Measurements from ENCODE around the gene KCNJ4.

Gene KCNJ4

DNA sequence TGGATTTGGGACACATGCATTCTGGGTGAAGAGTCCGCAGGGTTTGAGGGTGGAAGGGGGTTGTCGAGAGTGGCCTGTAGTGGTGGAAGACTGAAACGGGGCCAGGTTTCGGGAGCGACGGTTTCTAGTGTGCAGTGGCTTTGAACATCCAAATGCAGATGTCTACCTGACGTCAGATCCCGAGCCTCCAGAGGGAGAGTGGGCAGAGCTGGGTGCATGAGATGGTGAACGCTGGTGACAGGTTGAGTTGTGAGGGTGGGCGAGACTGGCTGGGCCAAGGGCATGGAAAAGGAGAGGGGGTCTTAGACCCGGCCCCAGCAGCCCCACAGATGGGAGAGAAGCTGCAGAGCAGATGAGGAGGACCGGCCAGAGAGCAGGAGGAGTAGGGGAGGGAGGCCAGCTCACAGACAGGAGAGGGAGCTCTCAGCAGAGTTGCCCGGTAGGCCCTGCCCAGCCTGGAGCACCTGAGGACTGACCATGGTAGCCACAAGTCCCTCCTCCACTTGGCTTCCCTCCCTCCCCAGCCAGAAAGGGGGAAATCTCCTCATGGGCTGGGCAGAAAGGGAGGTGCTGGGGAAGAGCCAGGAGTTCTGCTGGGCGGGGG is 14.2 kb downstream of the KCNJ4 start:
- ATAC-seq (ENCODE audit: insufficient read depth, low read depth), result no peak
- H3K36me3 ChIP-seq (ENCODE audit: insufficient read depth, low read length), result no peaks in the 10 kb centered on the region
- no peak for TF ChIP-seq CTCF (IDR thresholded peaks at IDR 0.05; ENCODE audit: borderline replicate concordance, extremely low read depth, low read length, poor library complexity, severe bottlenecking)
- TF ChIP-seq EZH2 (IDR thresholded peaks at IDR 0.05; ENCODE audit: borderline replicate concordance, low read depth, low read length, severe bottlenecking), result no peak

GRCh38 chr22:38437416-38437815 is 17.6 kb downstream of the KCNJ4 start:
- Histone ChIP-seq H3K4me2 (ENCODE audit: insufficient read depth, low read length) (no peak overlapping the region), H3K4me3 (ENCODE audit: low read depth in 1 of 2, low read length in 2 of 2) (no peak overlapping the region), H3K4me1 (ENCODE audit: insufficient read depth, low read length) (no peaks in the 10 kb centered on the region), H2AFZ (ENCODE audit: low read depth, low read length) (no peak overlapping the region), H4K20me1 (ENCODE audit: insufficient read depth, low read length) (no peaks in the 10 kb centered on the region; the same call in 1 of the 2 replicates), H3K9ac (ENCODE audit: low read depth, low read length) (no peak overlapping the region), H3K79me2 (ENCODE audit: insufficient read depth, low read length) (no peaks in the 10 kb centered on the region), H3K9me3 (ENCODE audit: insufficient read depth, low read length, severe bottlenecking) (no peaks in the 10 kb centered on the region), H3K27ac (ENCODE audit: low read length) (no peak overlapping the region), H3K36me3 (ENCODE audit: insufficient read depth, low read length) (no peaks in the 10 kb centered on the region), H3K27me3 (ENCODE audit: insufficient read depth, low read length, poor library complexity) (peaks cover 13% of the 10 kb centered on the region)
- DNase-seq (no peak), ATAC-seq (ENCODE audit: insufficient read depth, low read depth) (no peak)
- TF ChIP-seq EZH2 (IDR thresholded peaks at IDR 0.05; ENCODE audit: borderline replicate concordance, low read depth, low read length, severe bottlenecking) (no peak), CTCF (IDR thresholded peaks at IDR 0.05; ENCODE audit: borderline replicate concordance, extremely low read depth, low read length, poor library complexity, severe bottlenecking) (no peak)

More for the DNA sequence above, 14.2 kb downstream of the KCNJ4 start:
- H2AFZ ChIP-seq (ENCODE audit: low read depth, low read length), result no peak overlapping the region
- no peaks in the 10 kb centered on the region for H4K20me1 ChIP-seq (ENCODE audit: insufficient read depth, low read length)
- peaks cover 25% of the 10 kb centered on the region for H3K27me3 ChIP-seq (ENCODE audit: insufficient read depth, low read length, poor library complexity)
- DNase-seq, result no peak
- H3K79me2 ChIP-seq (ENCODE audit: insufficient read depth, low read length), result no peaks in the 10 kb centered on the region
- no peaks in the 10 kb centered on the region for H3K9me3 ChIP-seq (ENCODE audit: insufficient read depth, low read length, severe bottlenecking)
- no peak overlapping the region for H3K4me3 ChIP-seq (ENCODE audit: low read depth in 1 of 2, low read length in 2 of 2)
- H3K4me1 ChIP-seq (ENCODE audit: insufficient read depth, low read length), result no peaks in the 10 kb centered on the region
- no peak overlapping the region for H3K9ac ChIP-seq (ENCODE audit: low read depth, low read length)
- no peak overlapping the region for H3K27ac ChIP-seq (ENCODE audit: low read length)
- H3K4me2 ChIP-seq (ENCODE audit: insufficient read depth, low read length), result no peak overlapping the region

DNA sequence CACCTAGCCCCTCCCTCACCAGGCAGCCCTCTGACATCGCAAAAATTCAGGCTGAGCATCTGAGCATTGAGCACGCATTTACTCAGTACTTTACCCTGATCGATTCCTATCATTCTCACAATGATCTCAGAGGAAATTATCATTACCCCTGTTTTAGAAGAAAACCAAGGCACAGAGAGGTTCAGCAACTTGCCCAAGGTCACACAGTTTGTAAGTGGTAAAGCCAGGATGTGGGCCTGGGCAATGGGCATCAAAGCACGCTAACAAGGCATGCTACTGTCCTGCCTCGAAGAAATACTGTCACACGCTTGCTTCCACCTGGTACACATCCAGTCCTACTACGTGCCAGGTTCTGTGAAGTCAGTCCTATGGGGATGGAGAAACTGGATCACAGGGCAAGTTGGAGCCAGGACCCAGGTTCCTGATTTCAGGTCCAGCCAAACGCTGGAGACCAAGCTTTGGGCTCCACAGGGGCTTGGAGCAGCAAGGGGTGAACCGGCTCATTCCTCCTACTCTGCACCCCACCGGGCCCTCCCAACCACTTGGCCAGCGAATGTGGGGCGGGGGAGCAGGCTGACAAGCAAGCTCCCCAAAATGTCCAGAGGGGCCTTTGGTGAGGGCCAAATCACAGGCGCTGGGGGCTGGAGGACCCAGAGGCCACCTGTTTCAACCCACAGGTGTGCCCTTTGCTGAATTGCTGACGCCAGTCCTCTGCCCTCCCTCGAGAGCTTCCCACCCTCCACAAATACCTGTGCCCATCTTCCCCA is 18.2 kb downstream of the KCNJ4 start:
- H3K27ac ChIP-seq (ENCODE audit: low read length), result no peak overlapping the region
- peaks cover 13% of the 10 kb centered on the region for H3K27me3 ChIP-seq (ENCODE audit: insufficient read depth, low read length, poor library complexity)
- no peak overlapping the region for H3K4me2 ChIP-seq (ENCODE audit: insufficient read depth, low read length)
- no peak overlapping the region for H3K4me3 ChIP-seq (ENCODE audit: low read depth in 1 of 2, low read length in 2 of 2)
- no peaks in the 10 kb centered on the region for H3K9me3 ChIP-seq (ENCODE audit: insufficient read depth, low read length, severe bottlenecking)
- no peak overlapping the region for H2AFZ ChIP-seq (ENCODE audit: low read depth, low read length)
- TF ChIP-seq EZH2 (IDR thresholded peaks at IDR 0.05; ENCODE audit: borderline replicate concordance, low read depth, low read length, severe bottlenecking), result no peak
- TF ChIP-seq CTCF (IDR thresholded peaks at IDR 0.05; ENCODE audit: borderline replicate concordance, extremely low read depth, low read length, poor library complexity, severe bottlenecking), result no peak
- no peaks in the 10 kb centered on the region for H3K4me1 ChIP-seq (ENCODE audit: insufficient read depth, low read length)
- no peaks in the 10 kb centered on the region for H3K79me2 ChIP-seq (ENCODE audit: insufficient read depth, low read length)
- DNase-seq (no peak), ATAC-seq (ENCODE audit: insufficient read depth, low read depth) (no peak)
- no peaks in the 10 kb centered on the region for H3K36me3 ChIP-seq (ENCODE audit: insufficient read depth, low read length)
- H3K9ac ChIP-seq (ENCODE audit: low read depth, low read length), result no peak overlapping the region
- no peaks in the 10 kb centered on the region; the same call in 1 of the 2 replicates for H4K20me1 ChIP-seq (ENCODE audit: insufficient read depth, low read length)
